ENCODE measurements around the gene TDRD10. TPM values are rescaled to one million over a fixed set of nuclear protein-coding genes. Genes with fewer than 3 reads are reported as not detected.

The TDRD10 gene
- total RNA-seq, 2 donors from 2014 or later, result 1.1 to 28.0 TPM

DNA sequence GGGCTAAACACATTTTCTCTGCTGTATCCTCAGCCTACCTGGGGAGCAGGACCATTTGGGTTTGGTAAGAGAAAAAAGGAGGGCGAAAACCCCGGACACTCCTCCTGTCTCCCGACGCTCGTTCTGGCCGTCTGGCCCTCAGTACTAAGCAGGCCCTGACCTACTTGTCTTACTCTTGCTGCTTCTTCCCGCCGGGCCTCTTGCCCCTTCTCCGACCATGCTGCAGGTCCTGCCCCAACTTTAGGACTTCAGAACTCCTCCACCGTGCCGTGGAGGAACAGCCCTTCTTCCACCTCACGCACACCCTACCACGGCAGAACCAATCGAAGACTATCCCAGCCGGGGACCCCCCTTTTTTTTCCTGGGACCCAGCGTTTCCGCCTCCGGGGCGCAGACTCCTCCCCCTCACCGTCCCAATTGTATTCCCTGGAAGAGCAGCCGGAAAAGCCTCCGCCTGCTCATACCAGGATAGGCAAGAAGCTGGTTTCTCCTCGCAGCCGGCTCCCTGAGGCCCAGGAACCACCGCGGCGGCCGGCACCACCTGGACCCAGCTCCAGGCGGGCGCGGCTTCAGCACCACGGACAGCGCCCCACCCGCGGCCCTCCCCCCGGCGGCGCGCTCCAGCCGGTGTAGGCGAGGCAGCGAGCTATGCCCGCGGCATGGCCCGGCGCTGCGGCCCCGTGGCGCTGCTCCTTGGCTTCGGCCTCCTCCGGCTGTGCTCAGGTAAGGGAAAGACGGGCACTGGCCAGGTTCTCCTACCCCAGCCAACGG is 65.6 kb downstream of the TDRD10 start, which contains the start of gene CHRNB2:
Gene CHRNB2, plus strand, starts transcription at position 393 of the 771 bp plus-strand sequence. Its CDS starts 267 bp downstream, at position 660.
- H3K4me1 ChIP-seq (ENCODE audit: control insufficient read depth in 1 of 2, low read depth in 2 of 2), result peaks cover 3 to 11% of the 10 kb centered on the region in 2 donors
- no peak for ATAC-seq (ENCODE audit: insufficient number of reproducible peaks, low FRiP score, low read depth)
- no peak for DNase-seq (ENCODE audit: low spot score)
- no peaks in the 10 kb centered on the region for H3K9me3 ChIP-seq
- H3K27ac ChIP-seq, result no peak within 1 kb of the TSS
- peak within 1 kb of the TSS; percentile 48 for H3K4me3 ChIP-seq
- TF ChIP-seq CTCF (IDR thresholded peaks at IDR 0.05), result no peak
- no peaks in the 10 kb centered on the region for H3K27me3 ChIP-seq (replicated peaks; ENCODE audit: insufficient read depth)
- H3K36me3 ChIP-seq, result no peaks in the 10 kb centered on the region

DNA sequence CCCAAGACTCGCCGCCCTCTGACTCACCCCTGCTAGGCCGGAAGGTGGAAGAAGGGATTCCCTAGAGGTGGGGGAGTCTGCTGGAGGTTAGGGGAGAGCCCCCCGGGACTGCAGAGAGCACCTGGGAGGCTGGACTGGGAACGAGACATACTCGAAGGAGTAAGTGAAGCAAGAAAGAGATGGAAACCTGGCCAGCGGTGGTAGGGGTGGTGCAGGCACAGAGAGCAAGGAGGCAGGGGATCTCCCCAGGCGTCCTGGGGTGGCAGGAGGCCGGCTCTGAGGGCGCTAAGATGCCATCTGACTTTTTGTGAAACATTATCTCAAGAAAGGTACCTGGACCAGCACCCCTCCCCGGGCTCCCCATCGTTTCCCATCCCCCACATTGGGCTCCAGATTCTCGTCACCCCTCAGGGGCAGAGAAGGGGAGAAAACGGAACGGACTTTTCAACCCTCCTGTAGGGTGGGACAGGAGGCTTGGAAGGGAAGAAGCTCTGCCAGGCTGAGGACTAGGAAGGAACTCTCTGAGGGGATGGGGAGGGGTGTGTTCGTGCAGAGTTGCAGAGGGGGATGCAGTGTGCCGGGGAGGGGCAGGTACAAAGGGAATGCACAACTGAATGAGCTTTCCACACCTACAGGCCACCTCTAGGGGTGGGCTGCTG is 66.3 kb downstream of the TDRD10 start:
- Histone ChIP-seq H3K36me3 (no peaks in the 10 kb centered on the region), H3K4me1 (ENCODE audit: control insufficient read depth in 1 of 2, low read depth in 2 of 2) (peaks cover 3 to 11% of the 10 kb centered on the region in 2 donors), H3K27ac (no peak overlapping the region), H3K9me3 (no peaks in the 10 kb centered on the region), H3K27me3 (replicated peaks; ENCODE audit: insufficient read depth) (no peaks in the 10 kb centered on the region), H3K4me3 (peak overlapping the region; percentile 48)
- DNase-seq (ENCODE audit: low spot score), result no peak
- no peak for ATAC-seq (ENCODE audit: insufficient number of reproducible peaks, low FRiP score, low read depth)
- TF ChIP-seq CTCF (IDR thresholded peaks at IDR 0.05), result no peak

DNA sequence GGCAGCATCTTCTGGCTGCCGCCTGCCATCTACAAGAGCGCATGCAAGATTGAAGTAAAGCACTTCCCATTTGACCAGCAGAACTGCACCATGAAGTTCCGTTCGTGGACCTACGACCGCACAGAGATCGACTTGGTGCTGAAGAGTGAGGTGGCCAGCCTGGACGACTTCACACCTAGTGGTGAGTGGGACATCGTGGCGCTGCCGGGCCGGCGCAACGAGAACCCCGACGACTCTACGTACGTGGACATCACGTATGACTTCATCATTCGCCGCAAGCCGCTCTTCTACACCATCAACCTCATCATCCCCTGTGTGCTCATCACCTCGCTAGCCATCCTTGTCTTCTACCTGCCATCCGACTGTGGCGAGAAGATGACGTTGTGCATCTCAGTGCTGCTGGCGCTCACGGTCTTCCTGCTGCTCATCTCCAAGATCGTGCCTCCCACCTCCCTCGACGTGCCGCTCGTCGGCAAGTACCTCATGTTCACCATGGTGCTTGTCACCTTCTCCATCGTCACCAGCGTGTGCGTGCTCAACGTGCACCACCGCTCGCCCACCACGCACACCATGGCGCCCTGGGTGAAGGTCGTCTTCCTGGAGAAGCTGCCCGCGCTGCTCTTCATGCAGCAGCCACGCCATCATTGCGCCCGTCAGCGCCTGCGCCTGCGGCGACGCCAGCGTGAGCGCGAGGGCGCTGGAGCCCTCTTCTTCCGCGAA is 69.4 kb downstream of the TDRD10 start:
- ATAC-seq (ENCODE audit: insufficient number of reproducible peaks, low FRiP score, low read depth), result no peak
- no peaks in the 10 kb centered on the region for H3K27me3 ChIP-seq (replicated peaks; ENCODE audit: insufficient read depth)

GRCh38 chr1:154571964-154572288 is 69.9 kb downstream of the TDRD10 start:
- H3K36me3 ChIP-seq, result no peaks in the 10 kb centered on the region
- H3K4me3 ChIP-seq, result no peak overlapping the region
- ATAC-seq (ENCODE audit: insufficient number of reproducible peaks, low FRiP score, low read depth), result no peak
- peaks cover 3 to 11% of the 10 kb centered on the region in 2 donors for H3K4me1 ChIP-seq (ENCODE audit: control insufficient read depth in 1 of 2, low read depth in 2 of 2)
- no peak for TF ChIP-seq CTCF (IDR thresholded peaks at IDR 0.05)
- no peaks in the 10 kb centered on the region for H3K9me3 ChIP-seq
- H3K27ac ChIP-seq, result no peak overlapping the region
- no peaks in the 10 kb centered on the region for H3K27me3 ChIP-seq (replicated peaks; ENCODE audit: insufficient read depth)
- DNase-seq (ENCODE audit: low spot score), result no peak

More for the DNA sequence above, 69.4 kb downstream of the TDRD10 start:
- Histone ChIP-seq H3K4me1 (ENCODE audit: control insufficient read depth in 1 of 2, low read depth in 2 of 2) (peaks cover 3 to 11% of the 10 kb centered on the region in 2 donors), H3K4me3 (no peak overlapping the region), H3K27ac (no peak overlapping the region), H3K36me3 (no peaks in the 10 kb centered on the region), H3K9me3 (no peaks in the 10 kb centered on the region)
- DNase-seq (ENCODE audit: low spot score), result no peak
- TF ChIP-seq CTCF (IDR thresholded peaks at IDR 0.05), result no peak

Measured in thoracic aorta (tissue), 2 donors.